NCI-H1105 treated with DMSO at 0.1 percent for 48 hours (cell line): ENCODE measurements around the gene NR6A1.
"Not testable (repeated sequence)": the region's sequence is repeated elsewhere in the genome, so short reads cannot be mapped to it uniquely, and the experiment has no call there.

Experiments
- DNase-seq: peaks from one replicate; lab custom pipeline; 2025; lab: John Stamatoyannopoulos, UW

Gene NR6A1

DNA sequence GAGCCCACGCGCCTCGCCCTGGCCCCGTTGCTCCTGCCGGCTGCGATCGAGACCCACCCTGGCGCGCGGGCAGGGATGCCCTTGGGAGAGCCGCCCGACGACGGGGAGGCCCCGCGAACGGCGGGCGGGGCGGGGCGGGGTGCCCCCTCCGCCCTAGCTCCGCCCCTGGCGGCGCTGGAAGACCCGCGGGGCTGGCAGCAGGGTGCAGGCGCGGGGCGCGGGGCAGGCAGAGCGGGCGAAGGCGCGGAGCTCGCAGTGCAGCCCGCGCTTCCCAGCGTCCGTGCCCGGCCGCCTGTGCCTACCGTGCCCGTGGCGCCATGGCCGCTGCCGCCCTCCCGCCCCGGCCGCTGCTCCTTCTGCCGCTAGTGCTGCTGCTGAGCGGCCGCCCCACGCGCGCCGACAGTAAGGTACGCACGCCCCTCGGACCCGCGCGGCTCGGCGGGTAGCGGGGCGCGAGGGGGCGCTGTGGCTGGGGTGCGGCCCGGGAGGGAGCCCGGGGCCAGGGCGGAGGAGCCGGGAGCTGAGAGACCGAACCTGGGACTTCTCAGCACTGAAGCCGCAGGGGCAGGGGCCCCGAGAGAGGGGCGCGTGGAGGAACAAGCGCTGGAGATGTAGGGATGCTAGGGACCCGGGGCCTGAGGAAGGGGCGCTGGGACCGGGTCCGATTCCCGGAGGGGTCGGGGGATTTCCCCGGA, 6.0 kb upstream of the NR6A1 start, which contains the start of gene OLFML2A:
TSS of gene OLFML2A (plus strand) at position 180 of the 695 bp plus-strand sequence. CDS start at position 318, 138 bp downstream.
- no peak for DNase-seq

- DNase-seq = no peak
Measured at GRCh38 chr9:124776618-124776953, 5.5 kb upstream of the NR6A1 start.

GRCh38 chr9:124774129-124774978, 3.2 kb upstream of the NR6A1 start:
- peak; percentile 47 for DNase-seq

DNA sequence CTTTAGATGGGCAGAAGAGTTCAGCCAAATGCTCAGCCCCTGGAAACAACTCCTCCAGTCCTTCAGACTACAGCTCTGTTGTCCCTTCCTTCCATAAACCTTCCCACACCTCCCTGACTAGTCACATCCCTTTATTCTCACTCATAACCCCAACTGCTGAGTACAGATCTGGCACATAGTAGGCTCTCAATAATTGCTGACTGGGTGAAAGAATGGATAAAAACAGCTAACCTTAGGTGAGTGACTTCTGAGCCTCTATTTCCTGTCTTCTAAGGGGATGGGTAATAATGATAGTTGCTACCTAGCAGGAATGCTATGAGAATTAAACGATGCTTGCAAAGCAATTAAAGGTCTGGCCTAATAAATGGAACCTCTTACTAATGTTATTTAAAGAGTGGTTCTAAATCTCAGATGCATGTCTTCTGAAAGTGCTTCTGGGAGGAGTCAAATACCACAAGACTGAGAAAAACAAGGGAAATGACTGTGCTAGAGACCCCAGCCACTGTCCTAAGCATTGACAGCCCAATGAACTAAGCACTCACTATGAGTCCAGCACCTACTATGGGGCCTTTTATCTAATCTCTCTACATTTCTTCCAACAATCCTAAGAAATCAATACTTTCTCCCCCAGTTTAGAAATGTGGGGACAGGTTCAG, 2.5 kb upstream of the NR6A1 start:
- no peak for DNase-seq

GRCh38 chr9:124772877-124773276, 1.8 kb upstream of the NR6A1 start:
- not testable (repeated sequence) for DNase-seq

- DNase-seq = peak; percentile 60
Measured at GRCh38 chr9:124771867-124772679, 962 bp upstream of the NR6A1 start.

GRCh38 chr9:124770359-124771020, 621 bp downstream of the NR6A1 start:
- DNase-seq = no peak

GRCh38 chr9:124769549-124770358, 1.4 kb downstream of the NR6A1 start:
- peak; percentile 29 for DNase-seq

GRCh38 chr9:124768750-124769548, 2.2 kb downstream of the NR6A1 start:
- peak; percentile 29 for DNase-seq

DNA sequence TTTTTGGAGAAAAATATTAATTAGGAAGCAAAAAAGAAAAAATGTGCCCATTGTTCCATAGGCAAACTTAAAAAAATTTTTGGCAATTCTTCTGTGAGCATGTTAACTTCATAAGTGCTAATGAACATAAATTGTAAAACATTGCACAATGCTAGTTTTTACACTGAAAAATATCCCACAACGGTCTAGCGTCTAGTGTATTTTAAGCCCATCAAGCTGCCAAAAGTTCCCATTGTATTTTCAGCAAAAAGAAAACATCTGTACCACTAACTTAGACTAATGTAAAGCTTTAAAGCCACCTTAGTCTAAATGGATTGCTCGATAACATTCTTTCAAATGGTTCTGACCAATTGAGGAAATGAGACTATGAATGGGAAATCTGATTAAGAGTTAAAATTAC, 2.8 kb downstream of the NR6A1 start:
- no peak for DNase-seq

GRCh38 chr9:124767821-124768220, 3.3 kb downstream of the NR6A1 start:
- no peak for DNase-seq

DNA sequence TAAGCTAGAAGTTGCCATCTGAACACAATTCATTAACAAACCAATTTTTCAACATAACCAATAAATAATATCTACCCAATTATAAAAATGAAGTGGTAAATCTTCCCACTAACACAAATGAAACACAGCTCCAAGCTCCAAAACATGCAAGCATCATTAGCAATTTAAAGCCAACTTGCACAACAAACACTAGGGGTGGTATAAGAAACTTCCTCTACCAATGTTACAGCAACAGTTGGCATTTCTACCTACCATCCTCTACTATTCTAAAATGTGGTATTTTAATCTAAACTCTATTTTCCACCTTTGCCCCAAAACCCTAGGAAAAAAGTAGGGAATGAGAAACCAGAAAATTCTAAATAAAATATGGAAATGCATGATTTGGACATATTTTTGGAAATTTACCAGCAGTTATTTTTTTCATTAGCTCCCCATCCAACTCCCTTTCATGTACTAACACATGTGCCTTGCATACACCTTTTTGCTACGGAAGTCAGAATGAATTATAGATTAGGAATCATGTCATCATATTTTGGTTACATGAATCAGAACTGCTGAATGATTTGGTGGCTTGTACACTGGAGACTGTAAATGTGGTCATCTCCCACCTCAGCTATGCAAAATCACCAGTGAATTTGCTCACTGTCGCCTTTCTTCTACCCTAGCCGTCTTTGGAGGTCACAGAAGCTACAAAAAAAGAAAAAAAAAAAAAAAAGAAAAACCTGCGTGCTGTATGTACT, 4.1 kb downstream of the NR6A1 start:
- DNase-seq = no peak

- no peak for DNase-seq
Measured at GRCh38 chr9:124766326-124766725, 4.8 kb downstream of the NR6A1 start.

DNA sequence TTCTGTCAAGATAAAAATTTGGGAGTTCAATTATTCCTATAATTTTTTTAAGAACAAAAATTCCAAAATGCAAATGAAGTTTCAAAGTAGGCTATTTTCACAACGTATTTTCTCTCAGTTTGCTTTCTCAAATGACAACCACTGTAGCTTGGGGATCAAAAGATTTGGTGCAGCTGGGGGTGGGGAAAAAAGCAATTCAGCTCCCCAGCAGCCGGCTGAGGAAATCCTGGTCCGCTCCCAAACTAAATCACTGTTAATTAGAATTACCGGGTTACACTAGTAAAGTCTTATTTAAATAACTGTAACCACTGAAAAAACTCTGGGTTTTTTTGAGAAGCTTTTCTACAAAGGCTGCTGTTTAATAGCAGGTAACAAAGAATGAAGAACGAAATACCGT, 5.7 kb downstream of the NR6A1 start:
- DNase-seq = no peak

GRCh38 chr9:124764774-124765438, 6.2 kb downstream of the NR6A1 start:
- DNase-seq = peak; percentile 37

- DNase-seq = no peak
Measured at GRCh38 chr9:124762633-124763032, 8.5 kb downstream of the NR6A1 start.

GRCh38 chr9:124761710-124762109, 9.4 kb downstream of the NR6A1 start:
- no peak for DNase-seq

DNA sequence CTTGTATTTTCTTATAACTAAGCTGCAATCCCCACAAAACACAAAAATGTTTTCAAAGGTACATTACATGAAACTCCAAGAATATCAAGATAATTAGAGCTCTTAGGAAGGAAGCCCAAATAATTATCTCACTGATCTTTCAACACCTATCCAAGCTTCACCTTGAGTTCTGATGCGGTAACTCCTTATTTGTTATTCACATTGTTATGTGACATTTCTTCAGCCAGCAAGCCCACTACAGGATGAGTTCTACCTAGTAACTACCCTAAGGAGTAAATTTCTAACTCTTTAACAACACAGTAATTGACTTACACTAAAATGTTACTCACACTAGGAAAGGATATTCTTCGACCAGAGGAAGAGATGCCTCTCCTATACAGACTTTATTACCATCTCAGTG, 9.9 kb downstream of the NR6A1 start:
- DNase-seq = no peak
